Measurements from ENCODE around the gene WDR13.

Gene WDR13

GRCh38 chrX:48591255-48591791 lies 6.0 kb upstream of the WDR13 start:
- FAIRE-seq (no peak), DNase-seq (ENCODE audit: insufficient read length, low spot score) (no peak)

GRCh38 chrX:48592971-48593370 lies 4.3 kb upstream of the WDR13 start:
- DNase-seq (ENCODE audit: insufficient read length, low spot score) (no peak), FAIRE-seq (no peak)

- FAIRE-seq = no peak
Observed at GRCh38 chrX:48595929-48596328, 1.4 kb upstream of the WDR13 start.

GRCh38 chrX:48598614-48599013 lies 1.3 kb downstream of the WDR13 start:
- DNase-seq (ENCODE audit: insufficient read length, low spot score) (no peak), FAIRE-seq (no peak)

More at GRCh38 chrX:48595929-48596328, 1.4 kb upstream of the WDR13 start:
- no peak for DNase-seq (ENCODE audit: insufficient read length, low spot score)

- FAIRE-seq = no peak
- no peak for DNase-seq (ENCODE audit: insufficient read length, low spot score)
Observed at GRCh38 chrX:48599341-48599740, 2.0 kb downstream of the WDR13 start.

GRCh38 chrX:48600226-48600625 lies 2.9 kb downstream of the WDR13 start:
- FAIRE-seq (no peak), DNase-seq (ENCODE audit: insufficient read length, low spot score) (no peak)

- FAIRE-seq (no peak), DNase-seq (ENCODE audit: insufficient read length, low spot score) (no peak)
Observed at GRCh38 chrX:48601741-48602394, 4.6 kb downstream of the WDR13 start.

- FAIRE-seq (no peak), DNase-seq (ENCODE audit: insufficient read length, low spot score) (no peak)
Observed at GRCh38 chrX:48604701-48605100, 7.4 kb downstream of the WDR13 start.

GRCh38 chrX:48606091-48606490 lies 8.8 kb downstream of the WDR13 start:
- FAIRE-seq (no peak), DNase-seq (ENCODE audit: insufficient read length, low spot score) (no peak)

- no peak for DNase-seq (ENCODE audit: insufficient read length, low spot score)
Observed at GRCh38 chrX:48611703-48612102, 14.4 kb downstream of the WDR13 start.

GRCh38 chrX:48613502-48614160 lies 16.3 kb downstream of the WDR13 start:
- no peak for DNase-seq (ENCODE audit: insufficient read length, low spot score)
- FAIRE-seq = no peak

More at GRCh38 chrX:48611703-48612102, 14.4 kb downstream of the WDR13 start:
- FAIRE-seq = no peak

GRCh38 chrX:48616576-48616975 lies 19.3 kb downstream of the WDR13 start:
- no peak for FAIRE-seq
- DNase-seq (ENCODE audit: insufficient read length, low spot score) = no peak

- DNase-seq (ENCODE audit: insufficient read length, low spot score) (no peak), FAIRE-seq (no peak)
Observed at GRCh38 chrX:48617542-48618340, 20.4 kb downstream of the WDR13 start.

- DNase-seq (ENCODE audit: insufficient read length, low spot score) (no peak), FAIRE-seq (no peak)
Observed at GRCh38 chrX:48626401-48627298, 29.4 kb downstream of the WDR13 start.

GRCh38 chrX:48631376-48632090 lies 34.2 kb downstream of the WDR13 start:
- DNase-seq (ENCODE audit: insufficient read length, low spot score) (peak; percentile 62), FAIRE-seq (peak; percentile 96)

GRCh38 chrX:48632207-48632606 lies 34.9 kb downstream of the WDR13 start:
- DNase-seq (ENCODE audit: insufficient read length, low spot score) = no peak
- FAIRE-seq = no peak

GRCh38 chrX:48636301-48636700 lies 39.0 kb downstream of the WDR13 start:
- no peak for FAIRE-seq
- DNase-seq (ENCODE audit: insufficient read length, low spot score) = no peak

- FAIRE-seq (no peak), DNase-seq (ENCODE audit: insufficient read length, low spot score) (no peak)
Observed at GRCh38 chrX:48636776-48637175, 39.5 kb downstream of the WDR13 start.

- no peak for DNase-seq (ENCODE audit: insufficient read length, low spot score)
- no peak for FAIRE-seq
Observed at GRCh38 chrX:48645669-48646068, 48.4 kb downstream of the WDR13 start.

- peak; percentile 75 for FAIRE-seq
- no peak for DNase-seq (ENCODE audit: insufficient read length, low spot score)
Observed at GRCh38 chrX:48648336-48648751, 51.1 kb downstream of the WDR13 start.
